GM18526 (cell line): ENCODE results near the gene CPNE9.

Experiments used
- POLR2A ChIP-seq: IDR thresholded peaks from 3 replicates; pipeline ENCODE4 v1.6.1; 2011; ENCODE audit not compliant: insufficient read length; ENCODE audit errors: extremely low read depth

Gene CPNE9, protein sequence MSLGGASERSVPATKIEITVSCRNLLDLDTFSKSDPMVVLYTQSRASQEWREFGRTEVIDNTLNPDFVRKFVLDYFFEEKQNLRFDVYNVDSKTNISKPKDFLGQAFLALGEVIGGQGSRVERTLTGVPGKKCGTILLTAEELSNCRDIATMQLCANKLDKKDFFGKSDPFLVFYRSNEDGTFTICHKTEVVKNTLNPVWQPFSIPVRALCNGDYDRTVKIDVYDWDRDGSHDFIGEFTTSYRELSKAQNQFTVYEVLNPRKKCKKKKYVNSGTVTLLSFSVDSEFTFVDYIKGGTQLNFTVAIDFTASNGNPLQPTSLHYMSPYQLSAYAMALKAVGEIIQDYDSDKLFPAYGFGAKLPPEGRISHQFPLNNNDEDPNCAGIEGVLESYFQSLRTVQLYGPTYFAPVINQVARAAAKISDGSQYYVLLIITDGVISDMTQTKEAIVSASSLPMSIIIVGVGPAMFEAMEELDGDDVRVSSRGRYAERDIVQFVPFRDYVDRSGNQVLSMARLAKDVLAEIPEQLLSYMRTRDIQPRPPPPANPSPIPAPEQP

DNA sequence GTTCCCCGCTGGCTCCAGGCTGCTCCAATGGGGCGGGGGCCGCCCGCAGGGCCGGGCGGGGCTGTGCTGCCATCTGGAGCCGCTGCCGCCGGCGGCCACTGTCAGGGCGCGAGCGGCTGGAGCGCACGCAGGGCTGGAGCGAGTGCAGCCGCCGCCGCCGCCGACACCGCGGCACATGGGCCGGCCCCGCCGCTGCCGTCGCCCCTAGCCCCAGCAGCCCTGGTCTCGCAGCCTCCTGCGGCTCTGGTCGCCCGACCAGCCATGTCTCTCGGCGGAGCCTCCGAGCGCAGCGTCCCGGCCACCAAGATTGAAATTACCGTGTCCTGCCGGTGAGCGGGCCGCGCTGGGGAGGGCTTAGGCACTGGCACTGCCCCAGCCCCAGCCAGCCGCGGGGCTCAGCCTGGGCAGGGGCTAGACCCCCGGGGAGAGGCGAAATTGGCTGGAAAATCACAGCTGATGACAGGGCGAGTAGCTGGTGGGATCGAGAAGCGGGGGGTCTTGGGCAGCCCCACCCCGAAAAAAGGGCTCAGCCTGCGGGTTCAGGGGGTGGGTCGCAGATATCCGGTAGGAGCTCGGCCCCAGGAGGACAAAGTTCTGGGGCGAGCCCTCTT lies at the start of gene CPNE9:
CPNE9 (plus strand) TSS at position 98 of the 611 bp plus-strand sequence; CDS start at position 262, 164 bp downstream.
- TF ChIP-seq POLR2A, result no peak

DNA sequence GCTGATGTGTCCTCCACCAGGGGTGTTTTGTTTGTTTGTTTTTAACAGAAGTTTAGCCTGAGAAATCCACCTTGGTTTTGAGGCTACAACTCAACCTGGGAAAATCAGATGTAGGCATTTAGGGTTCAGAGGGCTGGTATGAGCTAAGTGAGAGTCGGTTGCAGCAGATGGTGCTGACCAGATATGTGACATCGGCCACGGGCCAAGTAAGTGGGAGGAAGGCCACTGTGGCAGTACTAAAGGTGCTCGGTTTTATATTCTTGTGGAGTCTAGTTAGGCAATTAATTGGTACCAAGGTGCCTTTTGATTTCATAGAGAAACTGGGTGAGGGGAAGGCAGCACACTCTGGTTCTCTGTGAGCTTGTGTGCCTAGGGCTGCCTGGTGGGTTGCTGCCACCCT lies 43.8 kb upstream of the CPNE9 start:
- no peak for TF ChIP-seq POLR2A

- TF ChIP-seq POLR2A, result no peak
Observed at GRCh38 chr3:9660972-9661371, 42.7 kb upstream of the CPNE9 start.

DNA sequence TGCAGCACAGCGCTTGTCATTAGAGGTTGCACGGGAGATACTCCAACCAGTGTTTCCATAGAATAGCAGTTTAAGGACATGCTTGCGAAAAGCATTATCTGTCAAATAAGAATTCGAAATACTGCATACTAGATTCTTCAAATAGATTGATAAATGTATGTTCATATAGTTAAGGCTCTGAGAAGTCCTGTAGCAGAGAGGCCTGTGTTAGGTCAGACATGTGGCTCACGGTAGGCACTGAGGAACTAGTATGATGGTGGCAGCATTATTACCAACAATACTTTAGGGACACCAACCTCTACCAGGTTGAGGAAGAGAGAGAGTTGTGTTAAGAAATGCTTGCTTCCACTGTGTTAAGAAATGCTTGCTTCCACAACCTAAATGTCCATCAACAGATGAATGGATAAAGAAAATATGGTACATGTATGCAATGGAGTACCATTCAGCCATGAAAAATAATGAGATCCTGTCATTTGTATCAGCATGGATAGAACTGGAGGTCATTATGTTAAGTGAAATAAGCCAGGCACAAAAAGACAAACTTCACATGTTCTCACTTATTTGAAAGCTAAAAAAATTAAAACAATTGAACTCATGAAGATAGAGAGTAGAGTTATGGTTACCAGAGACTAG lies 39.4 kb upstream of the CPNE9 start:
- no peak for TF ChIP-seq POLR2A

GRCh38 chr3:9666704-9667445 lies 36.8 kb upstream of the CPNE9 start:
- TF ChIP-seq POLR2A, result no peak

DNA sequence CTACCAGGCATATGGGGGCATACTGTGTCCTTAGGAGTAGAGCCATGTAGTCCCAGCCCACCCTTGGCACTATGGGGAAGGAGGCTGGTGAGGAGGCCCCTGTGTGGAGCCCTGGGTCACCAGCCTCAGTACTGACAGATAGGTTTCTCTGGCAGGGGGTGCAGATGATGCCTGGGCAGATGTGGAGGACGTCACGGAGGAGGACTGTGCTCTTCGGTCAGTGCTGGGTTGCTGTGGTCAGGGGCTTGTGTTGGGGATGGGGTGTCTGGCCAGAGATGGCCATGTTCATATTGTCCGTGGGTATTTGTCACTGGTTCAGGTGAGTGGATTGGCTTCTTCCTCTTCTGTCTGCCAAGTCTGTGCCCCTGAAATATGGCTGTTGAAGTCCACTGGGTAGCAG lies 34.4 kb upstream of the CPNE9 start:
- no peak for TF ChIP-seq POLR2A

DNA sequence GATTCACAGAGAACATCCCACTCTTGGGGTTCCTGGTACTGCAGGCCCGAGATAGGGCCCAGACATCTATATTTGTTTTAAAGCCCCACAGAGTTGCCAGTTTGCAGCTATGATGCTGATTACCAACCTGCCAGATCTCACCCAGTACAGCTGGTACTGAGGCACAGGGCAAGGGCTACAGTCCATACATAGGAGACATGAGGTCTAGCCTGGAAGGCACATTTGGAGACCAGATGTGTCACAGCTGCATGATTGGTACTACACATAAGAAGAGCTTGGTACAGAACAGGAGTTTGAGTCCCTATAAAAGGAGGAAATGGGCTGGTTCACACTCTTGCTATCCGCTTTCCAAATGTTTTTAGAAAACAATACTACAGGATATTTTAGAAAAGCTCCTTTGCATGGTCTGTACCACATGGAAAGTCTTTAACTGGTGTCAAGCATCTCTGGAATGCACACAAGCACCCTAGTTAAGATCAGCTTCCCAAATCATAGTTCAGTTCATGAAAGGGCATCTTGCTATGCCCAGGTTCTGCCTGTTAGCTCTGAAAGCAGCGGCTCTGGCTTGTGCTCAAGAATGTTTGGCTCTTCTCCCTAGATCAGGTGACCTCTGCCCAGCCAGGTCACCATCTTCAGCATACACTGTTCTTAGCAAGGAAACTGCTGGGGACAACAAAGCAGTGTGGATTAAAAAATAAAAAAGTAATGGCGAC lies 33.8 kb upstream of the CPNE9 start:
- no peak for TF ChIP-seq POLR2A

GRCh38 chr3:9673082-9673481 lies 30.6 kb upstream of the CPNE9 start:
- TF ChIP-seq POLR2A, result no peak

DNA sequence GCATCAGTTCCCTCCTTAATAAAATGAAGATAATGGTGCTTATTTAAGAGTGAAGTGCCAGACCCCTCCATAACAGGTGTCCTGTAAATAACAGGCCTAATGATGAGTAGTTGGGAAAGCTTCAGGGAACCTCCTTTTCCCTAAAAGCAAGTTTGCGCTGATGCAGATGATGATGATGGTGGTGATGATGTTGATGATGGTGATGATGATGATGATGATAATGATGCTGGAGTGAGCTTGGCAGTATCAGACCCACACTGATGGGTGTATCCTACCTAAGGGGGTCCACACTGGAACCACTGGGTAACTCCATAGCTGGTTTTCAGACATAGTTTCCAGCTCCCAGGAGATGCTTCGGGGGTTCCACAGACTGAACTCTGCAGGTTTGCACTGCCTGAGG lies 29.9 kb upstream of the CPNE9 start:
- no peak for TF ChIP-seq POLR2A

DNA sequence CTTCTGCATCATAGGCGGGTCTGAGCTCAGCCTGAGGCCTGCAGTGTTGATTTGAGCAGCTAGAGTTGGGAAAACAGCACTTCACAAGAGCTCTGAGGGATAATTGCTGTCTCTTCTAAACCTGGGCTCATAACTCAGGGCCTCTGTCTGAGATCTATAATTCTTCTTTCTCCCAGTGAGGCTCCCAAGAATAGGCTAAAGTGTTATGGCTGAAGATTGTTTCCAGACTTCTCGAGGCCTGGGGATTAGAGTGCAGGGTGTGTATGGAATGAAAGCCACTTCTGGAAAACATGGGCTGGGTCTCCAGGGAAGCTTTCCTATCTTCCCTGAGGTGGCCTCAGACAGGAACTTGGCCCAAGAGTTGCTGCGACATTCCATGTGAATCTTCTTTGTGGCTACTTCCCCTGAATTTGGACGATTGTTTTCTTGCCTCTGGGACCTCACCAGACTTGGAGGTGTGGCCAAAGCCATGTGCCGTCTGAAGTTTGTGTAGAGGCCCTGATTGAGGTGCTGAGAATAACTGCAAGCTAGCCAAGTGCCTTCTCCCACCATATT lies 27.8 kb upstream of the CPNE9 start:
- TF ChIP-seq POLR2A, result no peak

- TF ChIP-seq POLR2A, result no peak
Observed at GRCh38 chr3:9676785-9677184, 26.8 kb upstream of the CPNE9 start.

GRCh38 chr3:9678493-9678892 lies 25.1 kb upstream of the CPNE9 start:
- TF ChIP-seq POLR2A, result no peak

GRCh38 chr3:9679476-9680080 lies 24.1 kb upstream of the CPNE9 start:
- TF ChIP-seq POLR2A, result no peak
